Esophagus squamous epithelium (tissue), 4 donors: ENCODE measurements around the gene CSMD2.

Experiments used
- CTCF ChIP-seq, 6 experiments: fragments of 450-650 bp in 4 of 6; fragments of 200-600 bp in 2 of 6; sonication (generic) in 2 of 6; IDR thresholded peaks; one replicate each; pipeline ENCODE4 v1.5.1; 2016 to 2019; ENCODE audit warnings: antibody characterized with exemption in 6 of 6, mild to moderate bottlenecking in 4 of 6, moderate library complexity in 4 of 6
- POLR2A ChIP-seq, 4 donors: fragments of 450-650 bp; IDR thresholded peaks; one replicate each; pipeline ENCODE4 v1.6.1; 2017; ENCODE audit warnings: antibody characterized with exemption in 4 of 4, mild to moderate bottlenecking in 4 of 4, moderate library complexity in 3 of 4

DNA sequence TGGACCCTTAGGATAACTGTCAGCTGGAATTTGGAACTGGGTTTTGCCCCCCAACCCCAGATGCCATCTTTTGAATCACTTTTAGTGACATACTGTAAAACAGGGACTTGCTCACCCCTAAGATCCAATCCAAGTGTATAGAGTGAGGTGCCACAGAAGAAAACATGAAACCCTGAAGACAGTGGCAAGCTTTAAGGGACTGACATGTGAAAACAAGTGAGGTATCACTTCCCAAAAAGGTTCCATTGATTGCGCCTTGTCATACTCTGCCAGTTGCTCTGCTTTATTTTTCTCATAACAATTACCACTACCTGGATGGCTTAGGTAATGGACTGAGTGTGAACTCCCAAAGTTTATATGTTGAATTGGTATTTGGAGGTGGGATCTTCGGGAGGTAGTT is 115.6 kb downstream of the CSMD2 start:
- TF ChIP-seq CTCF (IDR thresholded peaks at IDR 0.05) (no peak), POLR2A (IDR thresholded peaks at IDR 0.05) (no peak)
